ENCODE measurements around the gene NAV2.

DNA sequence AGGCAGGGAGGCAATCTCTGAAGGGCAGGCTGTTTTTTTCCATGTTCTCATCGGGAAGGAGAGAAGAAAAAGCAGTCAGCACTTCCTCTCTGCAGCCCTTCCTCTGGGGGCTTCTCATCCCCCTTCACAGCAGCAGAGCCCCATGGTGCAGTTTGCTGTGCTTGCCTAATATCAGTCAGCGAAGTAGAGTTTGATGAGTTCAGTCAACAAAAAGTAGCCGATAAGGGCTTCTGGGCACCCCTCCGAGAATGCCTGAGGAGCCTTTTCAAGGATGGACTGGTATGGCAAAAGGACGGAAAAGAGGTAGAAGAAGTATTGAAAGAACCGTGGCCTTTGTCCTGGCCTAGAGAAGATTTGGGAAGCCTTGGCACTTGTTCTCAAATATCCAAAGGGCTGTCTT is 55.6 kb downstream of the NAV2 start:
- no peak for TF ChIP-seq EZH2phosphoT487 (IDR thresholded peaks at IDR 0.05)
- TF ChIP-seq, protein P1, sequence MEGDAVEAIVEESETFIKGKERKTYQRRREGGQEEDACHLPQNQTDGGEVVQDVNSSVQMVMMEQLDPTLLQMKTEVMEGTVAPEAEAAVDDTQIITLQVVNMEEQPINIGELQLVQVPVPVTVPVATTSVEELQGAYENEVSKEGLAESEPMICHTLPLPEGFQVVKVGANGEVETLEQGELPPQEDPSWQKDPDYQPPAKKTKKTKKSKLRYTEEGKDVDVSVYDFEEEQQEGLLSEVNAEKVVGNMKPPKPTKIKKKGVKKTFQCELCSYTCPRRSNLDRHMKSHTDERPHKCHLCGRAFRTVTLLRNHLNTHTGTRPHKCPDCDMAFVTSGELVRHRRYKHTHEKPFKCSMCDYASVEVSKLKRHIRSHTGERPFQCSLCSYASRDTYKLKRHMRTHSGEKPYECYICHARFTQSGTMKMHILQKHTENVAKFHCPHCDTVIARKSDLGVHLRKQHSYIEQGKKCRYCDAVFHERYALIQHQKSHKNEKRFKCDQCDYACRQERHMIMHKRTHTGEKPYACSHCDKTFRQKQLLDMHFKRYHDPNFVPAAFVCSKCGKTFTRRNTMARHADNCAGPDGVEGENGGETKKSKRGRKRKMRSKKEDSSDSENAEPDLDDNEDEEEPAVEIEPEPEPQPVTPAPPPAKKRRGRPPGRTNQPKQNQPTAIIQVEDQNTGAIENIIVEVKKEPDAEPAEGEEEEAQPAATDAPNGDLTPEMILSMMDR (IDR thresholded peaks at IDR 0.05): no peak

Data from neural progenitor cell (in vitro differentiated cells).